GM12878 (cell line): ENCODE results near the gene TMEM97. TPM values are rescaled to one million over a fixed set of nuclear protein-coding genes. Genes with fewer than 3 reads are reported as not detected.

Experiments used
- ATAC-seq: fragments of 200-7000 bp; cut with Tn5 transposase; 3 replicates; pipeline ENCODE4 v1.9.1; 2020; ENCODE audit warnings: mild to moderate bottlenecking, moderate library complexity
- BruUV-seq: library from RNA; stranded (reverse); fragments of 400-500 nt; replicated peaks from 2 replicates; lab custom pipeline; 2021; lab: Mats Ljungman, UMichigan
- CTCF ChIA-PET: fragments of 300-600 bp; sonication (Branson Sonifier 250); formaldehyde crosslinking; extraction: SDS; loops from one replicate; lab custom pipeline; 2021; ENCODE audit warnings: inconsistent platforms; lab: Yijun Ruan, JAX
- POLR2A ChIA-PET: fragments of 350-600 bp; formaldehyde crosslinking; extraction: SDS; loops from one replicate; lab custom pipeline; 2021; ENCODE audit warnings: inconsistent platforms; lab: Charles Lee
- RAD21 ChIA-PET: fragments of 300-600 bp; sonication (Branson Sonifier 250); formaldehyde crosslinking; loops from one replicate; lab custom pipeline; 2023; ENCODE audit warnings: antibody characterized with exemption; ENCODE audit not compliant: unreplicated experiment; lab: Charles Lee
- SMC1A ChIA-PET: fragments of 300-600 bp; sonication (Branson Sonifier 250); formaldehyde crosslinking; loops from one replicate; lab custom pipeline; 2023; ENCODE audit not compliant: unreplicated experiment, uncharacterized antibody; lab: Charles Lee
- DNase-seq: peaks from one replicate; pipeline ENCODE4 v3.0.0-alpha.2; 2011; ENCODE audit warnings: low read depth, low spot score
- FAIRE-seq: peaks from 3 replicates; lab custom pipeline; 2011; peaks lifted over from hg19 to GRCh38; lab: Jason Lieb, UNC
- H2AFZ ChIP-seq: 2 replicates; pipeline ENCODE4 v1.6.0; 2011; ENCODE audit warnings: low read depth, low read length, control low read depth; ENCODE audit not compliant: control insufficient read depth
- H3K27ac ChIP-seq: 2 replicates; pipeline ENCODE4 v1.5.1; 2011; ENCODE audit warnings: control low read depth; ENCODE audit not compliant: control insufficient read depth, insufficient read depth
- H3K27me3 ChIP-seq, 2 experiments: replicated peaks in 1 of 2; 2 replicates each; pipeline versions ENCODE4 v1.6.0 to v1.6.1; 2011; ENCODE audit warnings: low read length in 1 of 2; ENCODE audit not compliant: control insufficient read depth in 2 of 2, insufficient read depth in 2 of 2
- H3K36me3 ChIP-seq, 2 experiments: 2 replicates each; pipeline ENCODE4 v1.5.1; 2011; ENCODE audit warnings: low read length in 1 of 2; ENCODE audit not compliant: control insufficient read depth in 2 of 2, insufficient read depth in 2 of 2
- H3K4me1 ChIP-seq: 2 replicates; pipeline ENCODE4 v1.6.1; 2011; ENCODE audit warnings: mild to moderate bottlenecking, low read length, moderate library complexity, mixed read lengths; ENCODE audit not compliant: control insufficient read depth, insufficient read depth
- H3K4me2 ChIP-seq: 2 replicates; pipeline ENCODE4 v1.6.0; 2011; ENCODE audit warnings: control low read depth; ENCODE audit not compliant: control insufficient read depth, insufficient read depth
- H3K4me3 ChIP-seq: fragments of 200-600 bp; sonication (generic); 2 replicates; pipeline ENCODE4 v1.5.1; 2016
- H3K79me2 ChIP-seq: 2 replicates; pipeline ENCODE4 v1.6.0; 2011; ENCODE audit warnings: low read length; ENCODE audit not compliant: control insufficient read depth, insufficient read depth
- H3K9ac ChIP-seq: 2 replicates; pipeline ENCODE4 v1.8.0; 2011; ENCODE audit warnings: low read length, control low read depth, mixed read lengths; ENCODE audit not compliant: control insufficient read depth, insufficient read depth
- H3K9me3 ChIP-seq: replicated peaks from 3 replicates; pipeline ENCODE4 v1.5.1; 2011; ENCODE audit warnings: mild to moderate bottlenecking, low read length; ENCODE audit not compliant: control insufficient read depth, insufficient read depth
- H4K20me1 ChIP-seq: 2 replicates; pipeline ENCODE4 v1.6.0; 2011; ENCODE audit not compliant: control insufficient read depth, insufficient read depth
- ASH2L ChIP-seq: fragments of 300-600, 200-600 bp; sonication (generic); IDR thresholded peaks from 2 replicates; pipeline ENCODE4 v1.6.1; 2017; ENCODE audit warnings: low read depth, mild to moderate bottlenecking, borderline replicate concordance
- BCL11A ChIP-seq: IDR thresholded peaks from 2 replicates; pipeline ENCODE4 v1.6.1; 2011; ENCODE audit warnings: low read depth, low read length
- CEBPB ChIP-seq, 2 experiments: fragments of 150-350 bp in 1 of 2; IDR thresholded peaks; 2 replicates each; pipeline ENCODE4 v1.6.1; 2012 to 2014; ENCODE audit warnings: low read depth in 2 of 2, low read length in 2 of 2, borderline replicate concordance in 1 of 2, inconsistent platforms in 1 of 2
- IRF4 ChIP-seq: IDR thresholded peaks from 2 replicates; pipeline ENCODE4 v1.6.1; 2011; ENCODE audit warnings: low read depth, low read length
- MEF2B ChIP-seq: fragments of 450-650 bp; IDR thresholded peaks from 2 replicates; pipeline ENCODE4 v1.6.1; 2018; ENCODE audit warnings: mild to moderate bottlenecking, moderate library complexity; ENCODE audit not compliant: partially characterized antibody, poor library complexity, severe bottlenecking
- MTA3 ChIP-seq: IDR thresholded peaks from 2 replicates; pipeline ENCODE4 v1.6.1; 2012; ENCODE audit warnings: low read length, inconsistent platforms, borderline replicate concordance
- MYB ChIP-seq: fragments of 150-350 bp; IDR thresholded peaks from 2 replicates; pipeline ENCODE4 v1.6.1; 2014; ENCODE audit warnings: mild to moderate bottlenecking, low read depth, low read length, borderline replicate concordance
- PAX5 ChIP-seq: IDR thresholded peaks from 2 replicates; pipeline ENCODE4 v1.6.1; 2011; ENCODE audit warnings: low read depth, low read length, borderline replicate concordance
- PML ChIP-seq: IDR thresholded peaks from 2 replicates; pipeline ENCODE4 v1.6.1; 2012; ENCODE audit warnings: low read length, inconsistent platforms
- RAD51 ChIP-seq: fragments of 450-650 bp; IDR thresholded peaks from 2 replicates; pipeline ENCODE4 v1.6.1; 2016; ENCODE audit warnings: moderate library complexity, mild to moderate bottlenecking, inconsistent platforms
- RELA ChIP-seq: fragments of 450-650 bp; IDR thresholded peaks from 2 replicates; pipeline ENCODE4 v1.8.0; 2014; ENCODE audit warnings: borderline replicate concordance; ENCODE audit not compliant: partially characterized antibody
- SIN3A ChIP-seq: IDR thresholded peaks from 2 replicates; pipeline ENCODE4 v1.6.1; 2012; ENCODE audit warnings: low read depth, low read length, improper control_type of control experiment
- SPI1 ChIP-seq: IDR thresholded peaks from 2 replicates; pipeline ENCODE4 v1.6.1; 2011; ENCODE audit warnings: low read depth, mild to moderate bottlenecking, low read length, moderate library complexity, borderline replicate concordance; ENCODE audit not compliant: insufficient read depth
- TCF7 ChIP-seq: IDR thresholded peaks from 2 replicates; pipeline ENCODE4 v1.6.1; 2014; ENCODE audit warnings: antibody characterized with exemption, borderline replicate concordance
- YY1 ChIP-seq: IDR thresholded peaks from 2 replicates; pipeline ENCODE4 v1.6.1; 2011; ENCODE audit warnings: low read depth, mild to moderate bottlenecking, low read length
- ZNF207 ChIP-seq: fragments of 450-650 bp; IDR thresholded peaks from 2 replicates; pipeline ENCODE4 v1.6.1; 2014; ENCODE audit warnings: antibody characterized with exemption, mild to moderate bottlenecking, borderline replicate concordance
- WGBS: methylation state at CpG from one replicate; pipeline ENCODE4 v1.1.6; 2016; ENCODE audit warnings: low lambda C conversion rate; ENCODE audit not compliant: insufficient replicate concordance, insufficient coverage; ENCODE audit errors: missing lambda C conversion rate; 5-methylcytosine and 5-hydroxymethylcytosine counted together
- in situ Hi-C: fragments of 300-500 bp; cut with MboI; formaldehyde crosslinking; loops from 9 replicates; pipeline ENCODE4 v1.14.3; 2018; ENCODE audit warnings: mixed read lengths
- intact Hi-C: fragments of 100-400 bp; cut with micrococcal nuclease; formaldehyde crosslinking; loops from one replicate; pipeline ENCODE4 v1.14.2; 2022; ENCODE audit not compliant: unreplicated experiment
- polyA plus RNA-seq, 11 experiments: library from polyadenylated mRNA; depleted of rRNA in 4 of 11; unstranded in 6 of 11; stranded (reverse) in 5 of 11; fragments of >200 nt; fragmentation: Nextera tagmentation in 4 of 11; fragmentation: Illumina TruSeq in 1 of 11; extraction: Ambion mirVana in 4 of 11; extraction: Trizol in 1 of 11; gene quantifications; 1 replicate in 1 of 11; 2 replicates in 10 of 11; pipeline versions ENCODE4 v1.2.1 to v1.2.3, GENCODE V29; 2011 to 2016; ENCODE audit warnings: inconsistent platforms in 2 of 11, missing spikeins in 2 of 11, low read depth in 1 of 11
- total RNA-seq, 4 experiments: library from RNA; depleted of rRNA in 3 of 4; stranded (reverse); fragments of >200 nt in 3 of 4; fragmentation: Illumina TruSeq in 1 of 4; extraction: Trizol in 1 of 4; gene quantifications; 2 replicates each; pipeline versions ENCODE4 v1.2.1 to v1.2.3, GENCODE V29; 2013 to 2021
- TF ChIP-seq, protein P1 (sequence below): fragments of 450-650 bp; IDR thresholded peaks from 2 replicates; pipeline ENCODE4 v1.6.1; 2018; ENCODE audit warnings: mild to moderate bottlenecking, low read depth, moderate library complexity; ENCODE audit not compliant: partially characterized antibody
- TF ChIP-seq, protein P2 (sequence below): fragments of 450-650 bp; IDR thresholded peaks from 2 replicates; pipeline ENCODE4 v1.6.1; 2017; ENCODE audit warnings: low read depth, mild to moderate bottlenecking, moderate library complexity

Gene TMEM97
- total and polyA plus RNA-seq, 10 of the 15 experiments (the other 5 are each of a cell fraction or from before 2014, with no cell fraction given): 58.0 to 134 (median 86.0) TPM

DNA sequence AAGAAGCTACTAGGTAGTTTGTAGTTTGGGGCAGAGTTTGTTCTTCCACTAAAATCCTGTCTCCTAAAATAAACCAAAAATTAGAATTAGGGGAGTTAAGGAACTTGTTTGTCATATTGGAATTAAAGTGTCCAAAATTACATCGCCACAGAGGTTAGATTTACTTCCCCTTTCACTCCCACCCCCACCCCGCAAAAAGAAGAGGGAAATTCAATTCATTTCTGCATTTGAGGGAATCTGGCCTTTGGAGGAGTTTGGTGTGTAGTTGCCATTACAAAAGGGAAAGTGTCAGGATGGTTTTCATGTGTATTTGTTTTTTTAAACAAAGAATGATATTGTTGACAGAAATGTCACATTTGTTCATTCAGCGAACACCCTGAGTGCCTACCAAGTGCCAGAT lies 5.8 kb downstream of the TMEM97 start:
- H3K4me1 ChIP-seq: peaks cover 6% of the 10 kb centered on the region; the same call in 1 of the 2 replicates
- H4K20me1 ChIP-seq: no peaks in the 10 kb centered on the region
- in situ Hi-C loops: no loop called here
- H3K36me3 ChIP-seq: peaks cover 11 to 13% of the 10 kb centered on the region in 2 experiments
- H3K4me2 ChIP-seq: peak overlapping the region; percentile 26; the same call in 1 of the 2 replicates
- no peak overlapping the region for H2AFZ ChIP-seq
- DNase-seq: no peak
- peaks cover 50% of the 10 kb centered on the region for H3K79me2 ChIP-seq
- POLR2A ChIA-PET: interaction anchor here (0.9 kb wide), 1 partner anchor 431 kb away, joined by 4 read pairs; the partner anchor contains the start of gene LYRM9
- intact Hi-C loops: loop anchor here (5.0 kb wide), 1 partner anchor 92 kb away; no protein-coding TSS in a partner anchor
- RAD21 ChIA-PET: no interaction called here
- no peak for TF ChIP-seq RAD51
- no peak for TF ChIP-seq BCL11A
- TF ChIP-seq, protein P1, sequence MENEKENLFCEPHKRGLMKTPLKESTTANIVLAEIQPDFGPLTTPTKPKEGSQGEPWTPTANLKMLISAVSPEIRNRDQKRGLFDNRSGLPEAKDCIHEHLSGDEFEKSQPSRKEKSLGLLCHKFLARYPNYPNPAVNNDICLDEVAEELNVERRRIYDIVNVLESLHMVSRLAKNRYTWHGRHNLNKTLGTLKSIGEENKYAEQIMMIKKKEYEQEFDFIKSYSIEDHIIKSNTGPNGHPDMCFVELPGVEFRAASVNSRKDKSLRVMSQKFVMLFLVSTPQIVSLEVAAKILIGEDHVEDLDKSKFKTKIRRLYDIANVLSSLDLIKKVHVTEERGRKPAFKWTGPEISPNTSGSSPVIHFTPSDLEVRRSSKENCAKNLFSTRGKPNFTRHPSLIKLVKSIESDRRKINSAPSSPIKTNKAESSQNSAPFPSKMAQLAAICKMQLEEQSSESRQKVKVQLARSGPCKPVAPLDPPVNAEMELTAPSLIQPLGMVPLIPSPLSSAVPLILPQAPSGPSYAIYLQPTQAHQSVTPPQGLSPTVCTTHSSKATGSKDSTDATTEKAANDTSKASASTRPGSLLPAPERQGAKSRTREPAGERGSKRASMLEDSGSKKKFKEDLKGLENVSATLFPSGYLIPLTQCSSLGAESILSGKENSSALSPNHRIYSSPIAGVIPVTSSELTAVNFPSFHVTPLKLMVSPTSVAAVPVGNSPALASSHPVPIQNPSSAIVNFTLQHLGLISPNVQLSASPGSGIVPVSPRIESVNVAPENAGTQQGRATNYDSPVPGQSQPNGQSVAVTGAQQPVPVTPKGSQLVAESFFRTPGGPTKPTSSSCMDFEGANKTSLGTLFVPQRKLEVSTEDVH: no peak
- TF ChIP-seq MEF2B: no peak
- no peak for TF ChIP-seq MYB
- no peak for TF ChIP-seq ASH2L
- no peak for TF ChIP-seq RELA
- TF ChIP-seq IRF4: no peak
- no peak for TF ChIP-seq MTA3
- no peak for TF ChIP-seq SPI1
- no peak for TF ChIP-seq YY1
- no peak for TF ChIP-seq SIN3A
- TF ChIP-seq, protein P2, sequence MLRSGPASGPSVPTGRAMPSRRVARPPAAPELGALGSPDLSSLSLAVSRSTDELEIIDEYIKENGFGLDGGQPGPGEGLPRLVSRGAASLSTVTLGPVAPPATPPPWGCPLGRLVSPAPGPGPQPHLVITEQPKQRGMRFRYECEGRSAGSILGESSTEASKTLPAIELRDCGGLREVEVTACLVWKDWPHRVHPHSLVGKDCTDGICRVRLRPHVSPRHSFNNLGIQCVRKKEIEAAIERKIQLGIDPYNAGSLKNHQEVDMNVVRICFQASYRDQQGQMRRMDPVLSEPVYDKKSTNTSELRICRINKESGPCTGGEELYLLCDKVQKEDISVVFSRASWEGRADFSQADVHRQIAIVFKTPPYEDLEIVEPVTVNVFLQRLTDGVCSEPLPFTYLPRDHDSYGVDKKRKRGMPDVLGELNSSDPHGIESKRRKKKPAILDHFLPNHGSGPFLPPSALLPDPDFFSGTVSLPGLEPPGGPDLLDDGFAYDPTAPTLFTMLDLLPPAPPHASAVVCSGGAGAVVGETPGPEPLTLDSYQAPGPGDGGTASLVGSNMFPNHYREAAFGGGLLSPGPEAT: no peak
- no peak for TF ChIP-seq ZNF207
- no peak for TF ChIP-seq PML
- TF ChIP-seq CEBPB (IDR thresholded peaks at IDR 0.05; ENCODE audit: borderline replicate concordance in 1 of 2, low read depth in 2 of 2, low read length in 2 of 2): no peak
- no peak for TF ChIP-seq PAX5
- TF ChIP-seq TCF7: no peak
- H3K9ac ChIP-seq: no peak overlapping the region
- no peak for ATAC-seq
- FAIRE-seq: no peak
- H3K4me3 ChIP-seq: no peak overlapping the region
- H3K9me3 ChIP-seq: no peaks in the 10 kb centered on the region
- CTCF ChIA-PET: no interaction called here
- SMC1A ChIA-PET: no interaction called here
- WGBS: 73% methylated on average over 3 of the region's 3 CpGs
- no peaks in the 10 kb centered on the region for H3K27me3 ChIP-seq
- no TSS peak for BruUV-seq
- H3K27ac ChIP-seq: no peak overlapping the region
